Heart right ventricle (tissue), 16 donors: ENCODE measurements around the gene COL23A1. TPM values are rescaled to one million over a fixed set of nuclear protein-coding genes. Genes with fewer than 3 reads are reported as not detected.

Source experiments
- ATAC-seq, 8 donors: fragments of 200-7000 bp; cut with Tn5 transposase; one replicate each; pipeline ENCODE4 v1.9.1; 2020; ENCODE audit warnings: mild to moderate bottlenecking in 8 of 8, moderate library complexity in 8 of 8, moderate number of reproducible peaks in 1 of 8
- DNase-seq, 2 donors: peaks; one replicate each; pipeline ENCODE4 v3.0.0-alpha.2; 2020
- H3K27ac ChIP-seq, 10 donors: fragments of 200-600 bp; sonication (generic) in 2 of 10; one replicate each; pipeline versions ENCODE4 v1.5.0 to v1.8.0; 2020 to 2022; ENCODE audit warnings: mild to moderate bottlenecking in 3 of 10
- H3K27me3 ChIP-seq, 7 donors: fragments of 200-600 bp; one replicate each; pipeline ENCODE4 v1.8.0; 2021 to 2022; ENCODE audit warnings: mild to moderate bottlenecking in 2 of 7
- H3K36me3 ChIP-seq, 9 donors: fragments of 200-600 bp; sonication (generic) in 1 of 9; one replicate each; pipeline versions ENCODE4 v1.5.0 to v1.8.0; 2020 to 2022; ENCODE audit warnings: mild to moderate bottlenecking in 2 of 9
- H3K4me1 ChIP-seq, 9 donors: fragments of 200-600 bp; sonication (generic) in 1 of 9; one replicate each; pipeline versions ENCODE4 v1.5.0 to v1.8.0; 2020 to 2022; ENCODE audit warnings: mild to moderate bottlenecking in 4 of 9
- H3K4me3 ChIP-seq, 10 donors: fragments of 200-600 bp; sonication (generic) in 2 of 10; one replicate each; pipeline versions ENCODE4 v1.5.0 to v1.8.0; 2020 to 2022; ENCODE audit warnings: mild to moderate bottlenecking in 7 of 10, moderate library complexity in 2 of 10
- H3K9me3 ChIP-seq, 11 donors: fragments of 200-600 bp in 10 of 11; sonication (generic) in 2 of 11; one replicate each; pipeline versions ENCODE4 v1.5.0 to v1.8.0; 2013 to 2022; ENCODE audit warnings: mild to moderate bottlenecking in 2 of 11, control low read depth in 1 of 11, moderate library complexity in 1 of 11
- CTCF ChIP-seq, 9 donors: fragments of 200-600 bp; sonication (generic) in 2 of 9; IDR thresholded peaks; one replicate each; pipeline versions ENCODE4 v1.5.0 to v1.8.0; 2021 to 2022; ENCODE audit warnings: antibody characterized with exemption in 9 of 9, mild to moderate bottlenecking in 5 of 9, moderate library complexity in 1 of 9
- WGBS, 2 donors: extraction: QIAGEN DNeasy Blood & Tissue Kit; methylation state at CpG; one replicate each; pipeline ENCODE4 v1.1.7; 2013; ENCODE audit warnings: inconsistent platforms in 1 of 2; 5-methylcytosine and 5-hydroxymethylcytosine counted together
- intact Hi-C, 10 donors: fragments of 100-400 bp; cut with DNase I; formaldehyde crosslinking; loops; one replicate each; pipeline versions ENCODE4 v1.11.1 to v1.14.2; 2022
- polyA plus RNA-seq, 2 donors: library from polyadenylated mRNA; stranded (reverse); fragments of 200-250 nt; gene quantifications; one replicate each; pipeline ENCODE4 v1.2.3, GENCODE V29; 2013
- total RNA-seq, 10 donors: library from RNA; stranded (reverse); fragmentation: NEBNext Ultra II Directional in 3 of 10; extraction: Animal tissue kit (Norgen Biotek cat#: 25700) in 3 of 10; gene quantifications; one replicate each; pipeline versions ENCODE4 v1.2.1 to v1.2.4, GENCODE V29; 2021 to 2023
- donor health status: Arrhythmogenic right ventricular cardiomyopathy.
- donor health status: ischemic (EF 13 %, LVEDD 7.1; RV severe dilation, severe dysfunction).
- donor health status: healthy with polysubstance abuse.
- donor health status: DM: no; HTN: yes; CAD: no.
- donor health status: DM: no; HTN: no; CAD: no.
- donor health status: ischemic (EF 25% LVEDD 6.9; RV normal size, moderate dysfunction).
- donor health status: ischemic (EF 25% LVEDD 5.7; RV mildly dilated, moderate dysfunction).
- donor health status: healthy.
- donor health status: DM: yes; HTN: yes; CAD: no.
- donor health status: Ischemic cardiomyopathy.
- donor health status: ischemic (EF 35%, LVEDD 5.7; RV mildly dilated, moderate dysfunction).
- donor health status: nonischemic (EF 11% LVEDD 7.7; RV severe dilation, severe dysfunction).
- donor health status: DM: yes; HTN: yes; CAD: no.
- donor health status: PGD.
- donor health status: ischemic (EF 29% LVEDD 5.4; RV normal size, mild dysfunction).
- donor health status: nonischemic (EF 23%, LVEDD 6.1; RV moderate dilation, normal function).

Gene COL23A1
- total and polyA plus RNA-seq, 12 donors: 8.9 to 29.0 (median 16.2) TPM

DNA sequence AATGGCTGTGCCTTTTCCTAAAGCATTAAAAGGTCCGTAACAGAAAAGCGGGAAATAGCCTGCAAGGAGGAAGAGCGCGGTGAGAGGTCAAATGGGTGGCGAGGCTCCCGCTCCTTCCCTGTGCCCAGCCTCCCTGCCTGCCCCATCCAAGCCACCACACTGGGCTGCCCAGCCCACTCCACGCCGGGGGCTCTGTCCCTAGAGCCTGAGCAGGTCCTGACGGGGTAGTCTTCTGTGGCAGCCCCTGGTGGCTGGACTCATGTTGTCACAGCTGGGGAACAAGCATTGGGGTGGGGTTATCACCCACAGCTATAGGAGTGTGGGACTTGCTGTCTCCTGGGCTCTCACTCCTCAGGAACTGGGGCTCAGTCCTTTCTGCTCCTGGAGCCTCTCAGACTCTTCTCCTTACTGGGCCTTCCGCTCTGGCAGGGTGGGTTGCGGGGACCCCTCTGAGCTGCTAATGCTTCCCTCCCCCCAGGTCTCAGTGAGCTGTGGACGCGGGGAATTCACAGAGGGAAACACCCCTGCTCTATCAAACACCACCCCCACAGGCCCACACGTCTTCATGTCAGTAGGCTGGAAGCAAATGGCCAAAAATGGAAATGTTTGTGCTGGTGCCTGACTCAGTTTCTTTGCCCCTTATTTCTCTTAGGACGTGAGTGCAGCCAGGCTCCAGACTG lies 205.2 kb downstream of the COL23A1 start:
- WGBS, 2 donors: 78 to 86% methylated on average over 15 of the region's 15 CpGs
- Histone ChIP-seq H3K4me3 (no peak overlapping the region), H3K27me3 (peaks cover 0 to 64% (median 33%) of the 10 kb centered on the region in 7 donors), H3K9me3 (no peaks in the 10 kb centered on the region), H3K27ac (no peak overlapping the region), H3K4me1 (peaks cover 0 to 32% (median 12%) of the 10 kb centered on the region in 9 donors), H3K36me3 (no peaks in the 10 kb centered on the region)
- intact Hi-C loops: loop anchor here in 1 of 10 donors (5.0 kb wide), 1 partner anchor 53 kb away; no protein-coding TSS in a partner anchor
- no peak for ATAC-seq
- DNase-seq: no peak
- no peak for TF ChIP-seq CTCF (IDR thresholded peaks at IDR 0.05)

- 29 to 33% methylated on average over 42 of the region's 42 CpGs for WGBS, 2 donors
- DNase-seq: peak in 1 of 2 donors; percentile 27
- H3K4me3 ChIP-seq: peak overlapping the region in 6 of 10 donors; percentile 10 to 27 (median 20)
Measured at GRCh38 chr5:178383919-178384815, 206.0 kb downstream of the COL23A1 start.

GRCh38 chr5:178383301-178383918 lies 206.8 kb downstream of the COL23A1 start:
- intact Hi-C loops: loop anchor here in 1 of 10 donors (5.0 kb wide), 1 partner anchor 51 kb away; no protein-coding TSS in a partner anchor

More at GRCh38 chr5:178383919-178384815, 206.0 kb downstream of the COL23A1 start:
- Histone ChIP-seq H3K4me1 (peaks cover 0 to 25% (median 7%) of the 10 kb centered on the region in 9 donors), H3K27ac (no peak overlapping the region), H3K9me3 (no peaks in the 10 kb centered on the region), H3K27me3 (peaks cover 0 to 60% (median 33%) of the 10 kb centered on the region in 7 donors), H3K36me3 (no peaks in the 10 kb centered on the region)
- peak in 7 of 8 donors; percentile 25 to 80 (median 54) for ATAC-seq
- TF ChIP-seq CTCF (IDR thresholded peaks at IDR 0.05): no peak
- intact Hi-C loops: loop anchor here in 1 of 10 donors (5.0 kb wide), 1 partner anchor 52 kb away; no protein-coding TSS in a partner anchor

More at GRCh38 chr5:178383301-178383918, 206.8 kb downstream of the COL23A1 start:
- peaks cover 0 to 56% (median 33%) of the 10 kb centered on the region in 7 donors for H3K27me3 ChIP-seq
- H3K36me3 ChIP-seq: no peaks in the 10 kb centered on the region
- no peak for TF ChIP-seq CTCF (IDR thresholded peaks at IDR 0.05)
- H3K4me3 ChIP-seq: peak overlapping the region in 2 of 10 donors; percentile 20 to 27
- H3K9me3 ChIP-seq: no peaks in the 10 kb centered on the region
- ATAC-seq (no peak), DNase-seq (no peak)
- peaks cover 0 to 18% (median 7%) of the 10 kb centered on the region in 9 donors for H3K4me1 ChIP-seq
- WGBS, 2 donors: 86 to 90% methylated on average over 13 of the region's 13 CpGs
- no peak overlapping the region for H3K27ac ChIP-seq
